Skeletal muscle tissue (tissue), 4 donors: ENCODE results near the gene GOLGA8B. TPM values are rescaled to one million over a fixed set of nuclear protein-coding genes. Genes with fewer than 3 reads are reported as not detected.
"Not testable (repeated sequence)": the region's sequence is repeated elsewhere in the genome, so short reads cannot be mapped to it uniquely, and the experiment has no call there.

Source experiments
- H3K27ac ChIP-seq: one replicate; pipeline ENCODE4 v1.7.0; 2013; ENCODE audit warnings: mild to moderate bottlenecking, low read depth, low read length, inconsistent platforms
- H3K27me3 ChIP-seq, 3 donors: one replicate each; pipeline ENCODE4 v1.7.0; 2013; ENCODE audit warnings: low read length in 3 of 3; ENCODE audit not compliant: control insufficient read depth in 3 of 3, insufficient read depth in 3 of 3
- H3K36me3 ChIP-seq, 3 donors: one replicate each; pipeline ENCODE4 v1.7.0; 2013; ENCODE audit warnings: low read length in 3 of 3; ENCODE audit not compliant: control insufficient read depth in 3 of 3, insufficient read depth in 3 of 3
- H3K4me1 ChIP-seq, 3 donors: one replicate each; pipeline ENCODE4 v1.7.0; 2013; ENCODE audit warnings: low read length in 3 of 3, mild to moderate bottlenecking in 3 of 3; ENCODE audit not compliant: control insufficient read depth in 3 of 3, insufficient read depth in 3 of 3
- H3K4me3 ChIP-seq, 3 donors: one replicate each; pipeline ENCODE4 v1.7.0; 2013; ENCODE audit warnings: low read length in 3 of 3
- H3K9ac ChIP-seq, 3 donors: one replicate each; pipeline ENCODE4 v1.7.0; 2013; ENCODE audit warnings: low read length in 3 of 3, mild to moderate bottlenecking in 3 of 3, moderate library complexity in 2 of 3, low read depth in 1 of 3
- H3K9me3 ChIP-seq, 3 donors: one replicate each; pipeline ENCODE4 v1.7.0; 2013; ENCODE audit warnings: low read length in 3 of 3; ENCODE audit not compliant: control insufficient read depth in 3 of 3
- total RNA-seq: library from RNA; depleted of rRNA; stranded (reverse); fragments of >200 nt; gene quantifications from one replicate; pipeline ENCODE4 v1.2.3, GENCODE V29; 2014
- donor health status: Osteomylitis.

Gene GOLGA8B
- total RNA-seq, 1 donor from 2014 or later: 8.4 TPM

DNA sequence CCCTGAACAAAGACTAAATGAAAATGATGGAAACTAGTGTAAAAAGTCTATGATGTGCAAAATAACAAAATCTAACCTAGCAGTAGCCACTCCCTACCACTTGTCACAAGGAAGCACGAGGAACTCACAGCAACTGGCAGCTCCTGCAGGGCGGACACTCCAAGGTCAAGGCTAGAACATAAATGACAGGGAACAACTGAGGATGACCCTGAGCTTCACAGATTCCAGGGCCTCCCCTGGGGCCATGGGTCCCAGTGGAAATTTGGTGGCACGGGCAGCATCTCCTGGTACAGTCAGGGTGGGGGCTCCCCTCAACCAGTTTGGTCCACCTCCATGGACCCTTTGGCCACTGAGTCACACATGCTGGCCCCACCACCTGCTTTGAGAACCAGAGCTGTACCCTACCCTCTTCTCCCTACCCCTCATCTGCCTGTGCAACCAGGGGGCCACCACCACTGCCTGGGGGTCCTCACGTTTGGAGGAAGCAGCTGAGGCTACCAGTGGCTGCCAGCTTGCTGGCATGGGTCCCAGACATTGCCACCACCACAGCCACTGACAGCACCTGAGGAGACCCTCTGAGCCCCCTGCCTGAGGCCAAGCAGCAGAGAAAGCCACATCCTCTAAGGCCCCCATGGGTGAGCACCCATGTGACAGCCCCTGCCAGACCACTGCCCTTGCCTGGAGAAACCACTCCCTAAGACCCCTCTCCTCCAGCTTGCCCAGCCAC lies 13.6 kb downstream of the GOLGA8B start:
- H3K27ac ChIP-seq, H3K27me3 ChIP-seq, H3K4me1 ChIP-seq: not testable (repeated sequence)

DNA sequence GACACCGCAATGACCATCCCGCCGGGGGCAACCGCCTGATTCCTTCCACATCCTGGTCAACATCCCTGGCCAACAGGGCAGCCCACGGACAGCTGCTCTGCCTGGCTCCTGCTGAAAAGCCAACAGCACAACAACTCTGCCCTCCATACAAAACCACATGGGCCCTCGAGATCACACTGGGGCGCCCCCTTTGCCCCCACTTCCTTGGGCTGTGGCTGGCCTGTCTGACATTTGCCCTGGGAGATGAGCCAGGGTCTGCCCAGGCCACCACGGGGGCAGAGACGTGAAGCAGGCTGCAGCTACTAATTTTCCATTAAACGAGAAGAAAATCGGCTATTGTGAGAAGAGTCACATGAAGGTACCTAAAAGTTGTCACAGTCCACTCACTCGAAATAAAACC lies 16.3 kb downstream of the GOLGA8B start:
- H3K27me3 ChIP-seq, H3K9me3 ChIP-seq, H3K4me1 ChIP-seq, H3K36me3 ChIP-seq, H3K4me3 ChIP-seq, H3K27ac ChIP-seq, H3K9ac ChIP-seq: not testable (repeated sequence)

More for the DNA sequence above, 13.6 kb downstream of the GOLGA8B start:
- H3K9ac ChIP-seq, H3K9me3 ChIP-seq, H3K36me3 ChIP-seq, H3K4me3 ChIP-seq: not testable (repeated sequence)

DNA sequence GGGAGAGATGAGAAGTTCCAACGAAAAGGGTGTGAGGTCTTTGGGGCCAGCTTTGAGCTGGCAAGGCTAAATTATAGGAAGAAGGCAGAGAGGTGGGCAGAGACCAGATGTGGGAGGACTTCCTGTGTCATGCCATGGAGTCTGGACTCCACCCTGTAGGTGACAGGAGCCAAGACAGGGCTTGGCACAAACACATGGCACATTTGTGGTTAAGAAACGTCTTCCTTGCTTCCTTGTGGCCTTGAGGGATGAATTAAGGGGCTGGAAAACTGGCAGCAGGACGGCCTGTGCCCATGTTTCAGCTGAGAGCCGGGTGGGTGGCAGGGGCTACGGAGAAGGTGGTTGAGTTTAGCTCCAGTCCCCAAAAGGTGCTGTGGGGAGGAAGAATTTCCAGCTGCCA lies 18.7 kb downstream of the GOLGA8B start:
- not testable (repeated sequence) for H3K27ac ChIP-seq, H3K9ac ChIP-seq, H3K4me3 ChIP-seq, H3K27me3 ChIP-seq, H3K9me3 ChIP-seq, H3K4me1 ChIP-seq, H3K36me3 ChIP-seq

DNA sequence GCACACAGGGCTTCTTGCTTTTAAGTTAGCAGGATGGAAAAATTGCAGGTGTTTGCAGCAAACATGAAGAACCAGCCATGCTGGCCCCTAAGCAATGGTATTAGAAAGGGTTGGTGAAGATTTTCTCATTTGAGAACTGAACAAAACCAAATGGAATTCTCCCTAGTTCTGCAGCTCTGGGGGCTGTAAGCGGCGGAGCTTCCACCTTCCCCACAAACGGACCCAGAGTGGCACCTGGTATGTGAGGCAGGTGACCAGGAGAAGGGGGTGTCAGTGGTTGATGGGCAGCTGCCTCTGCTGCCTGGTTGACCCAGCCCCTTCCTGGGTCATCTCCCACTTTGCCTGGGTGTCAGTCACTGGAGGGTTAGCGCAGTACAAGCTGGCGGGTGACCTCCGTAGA lies 22.6 kb downstream of the GOLGA8B start:
- not testable (repeated sequence) for H3K36me3 ChIP-seq, H3K4me1 ChIP-seq, H3K9ac ChIP-seq, H3K4me3 ChIP-seq, H3K27ac ChIP-seq, H3K27me3 ChIP-seq, H3K9me3 ChIP-seq

DNA sequence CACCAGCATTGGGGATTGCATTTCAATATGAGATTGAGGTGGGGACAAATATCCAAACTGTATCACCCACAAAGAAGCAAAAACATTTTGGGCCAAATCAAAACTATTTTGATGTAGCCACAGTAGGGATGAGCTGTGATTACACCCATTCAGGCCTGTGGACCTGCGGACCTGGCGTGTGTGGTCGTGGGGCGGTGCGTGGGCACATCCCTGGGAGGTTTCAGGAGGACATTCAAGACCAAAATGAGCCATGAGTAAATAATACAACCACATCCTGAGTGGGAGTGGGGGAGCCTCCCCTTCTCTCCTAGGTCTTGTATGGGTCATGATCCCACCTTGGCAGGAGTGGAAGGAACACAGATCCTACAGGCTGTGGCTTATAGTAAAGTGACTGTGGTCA lies 23.7 kb downstream of the GOLGA8B start:
- H3K4me3 ChIP-seq, H3K36me3 ChIP-seq, H3K27me3 ChIP-seq, H3K4me1 ChIP-seq, H3K9ac ChIP-seq, H3K27ac ChIP-seq, H3K9me3 ChIP-seq: not testable (repeated sequence)

DNA sequence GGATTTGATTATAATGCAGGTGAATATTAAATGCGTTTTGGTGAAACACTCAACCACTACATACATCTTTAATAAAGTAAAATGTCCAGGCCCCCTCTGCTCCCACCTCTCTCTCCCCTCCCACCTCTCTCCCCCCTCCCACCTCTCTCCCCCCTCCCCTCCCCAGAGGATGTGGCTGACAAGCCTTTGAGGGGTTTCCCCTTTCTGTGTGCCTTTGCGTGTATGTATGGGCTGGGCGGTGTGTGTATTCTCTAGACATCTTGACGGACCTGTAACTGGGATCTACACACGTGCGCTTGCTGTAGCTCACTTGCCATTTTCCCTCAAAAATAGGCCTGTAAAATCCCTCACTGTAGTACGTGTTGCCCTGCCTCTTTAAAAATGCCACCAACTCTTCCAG lies 28.3 kb downstream of the GOLGA8B start:
- not testable (repeated sequence) for H3K4me1 ChIP-seq, H3K9ac ChIP-seq, H3K9me3 ChIP-seq, H3K4me3 ChIP-seq, H3K36me3 ChIP-seq, H3K27me3 ChIP-seq, H3K27ac ChIP-seq

DNA sequence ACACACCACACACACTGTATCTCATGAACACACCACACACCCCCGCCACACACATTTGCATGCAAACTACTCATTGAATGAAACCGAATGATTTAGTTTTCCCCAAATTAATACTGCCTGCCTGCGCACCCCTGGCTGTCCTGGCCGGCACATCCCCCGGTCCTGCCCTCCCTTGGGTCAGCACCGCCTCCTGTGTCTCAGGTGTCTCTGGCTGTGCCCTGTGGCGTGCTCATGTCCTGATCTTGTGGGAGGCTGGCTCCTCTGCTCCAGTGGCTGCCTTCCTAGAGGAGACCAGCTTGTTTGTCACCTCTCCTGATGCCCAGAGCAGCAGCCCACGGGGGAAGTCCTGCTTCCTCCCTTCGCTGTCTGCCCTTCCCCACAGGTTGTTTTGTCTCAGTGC lies 28.7 kb downstream of the GOLGA8B start:
- H3K36me3 ChIP-seq: not testable (repeated sequence)

DNA sequence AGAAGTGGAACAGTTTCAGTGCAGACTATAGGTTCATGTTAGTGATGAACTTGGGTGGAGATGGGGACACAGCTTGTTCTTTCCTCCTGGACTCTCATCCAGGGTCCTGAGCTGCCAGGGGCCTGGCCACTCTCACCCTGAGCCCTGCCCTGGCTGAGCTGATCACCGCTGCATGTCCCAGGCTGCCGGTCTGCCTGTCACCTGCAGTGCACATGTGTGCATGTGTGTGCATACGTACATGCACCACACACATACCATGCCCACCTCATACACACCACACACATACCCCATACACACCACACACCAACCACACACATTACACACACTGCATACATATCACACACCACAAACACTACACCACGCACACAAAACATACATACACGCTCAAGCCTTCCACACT lies 29.3 kb downstream of the GOLGA8B start:
- not testable (repeated sequence) for H3K9me3 ChIP-seq, H3K9ac ChIP-seq, H3K36me3 ChIP-seq, H3K4me1 ChIP-seq, H3K4me3 ChIP-seq, H3K27ac ChIP-seq, H3K27me3 ChIP-seq

More for the DNA sequence above, 28.7 kb downstream of the GOLGA8B start:
- H3K27me3 ChIP-seq, H3K9me3 ChIP-seq, H3K9ac ChIP-seq, H3K4me3 ChIP-seq, H3K4me1 ChIP-seq, H3K27ac ChIP-seq: not testable (repeated sequence)

DNA sequence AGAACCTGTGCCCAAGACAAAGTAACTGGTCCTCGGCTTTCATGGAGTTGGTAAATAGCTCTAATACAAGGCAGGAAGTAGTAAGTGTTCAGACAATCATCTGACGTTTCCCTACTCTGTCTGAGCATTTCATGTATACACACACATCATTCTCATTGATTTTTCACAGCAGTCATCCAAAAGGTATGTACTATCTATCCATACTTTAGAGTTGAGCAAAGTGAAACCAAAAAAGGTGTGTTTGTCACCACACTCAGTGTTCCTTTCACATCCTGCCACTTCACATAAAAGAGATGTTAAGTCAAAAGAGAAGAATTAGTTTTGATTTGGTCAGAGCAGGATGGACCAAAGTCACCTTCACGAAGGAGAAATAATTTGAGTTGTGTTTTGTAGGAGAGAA lies 33.3 kb downstream of the GOLGA8B start:
- H3K9me3 ChIP-seq, H3K9ac ChIP-seq, H3K27ac ChIP-seq, H3K4me1 ChIP-seq, H3K4me3 ChIP-seq, H3K36me3 ChIP-seq, H3K27me3 ChIP-seq: not testable (repeated sequence)

DNA sequence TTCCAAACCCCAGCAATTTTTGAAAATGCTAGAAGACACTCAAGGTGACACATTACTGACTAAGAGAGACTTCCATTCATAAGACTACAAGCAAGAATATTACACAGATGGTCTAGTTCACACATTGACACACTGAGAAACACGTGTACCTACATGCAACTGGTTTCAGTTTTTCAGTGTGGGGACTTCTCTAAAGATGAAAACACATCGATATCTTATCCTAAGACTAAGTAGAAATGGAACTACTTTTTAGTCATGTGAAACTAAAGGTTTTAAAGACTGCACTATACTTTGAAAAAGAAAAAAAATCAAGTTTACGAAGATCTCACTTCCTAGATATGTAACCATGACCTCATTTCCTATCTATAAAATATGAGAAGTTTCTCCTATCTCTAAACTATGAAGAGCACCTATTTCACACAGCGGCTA lies 34.1 kb downstream of the GOLGA8B start:
- not testable (repeated sequence) for H3K4me1 ChIP-seq, H3K27ac ChIP-seq, H3K9ac ChIP-seq, H3K27me3 ChIP-seq, H3K36me3 ChIP-seq, H3K4me3 ChIP-seq, H3K9me3 ChIP-seq
